ENCODE results near the gene DECR2. TPM values are rescaled to one million over a fixed set of nuclear protein-coding genes. Genes with fewer than 3 reads are reported as not detected.

DECR2 gene
- total and polyA plus RNA-seq, 10 of the 15 experiments (the other 5 are each of a cell fraction or from before 2014, with no cell fraction given), result 0.53 to 20.3 (median 6.0) TPM

DNA sequence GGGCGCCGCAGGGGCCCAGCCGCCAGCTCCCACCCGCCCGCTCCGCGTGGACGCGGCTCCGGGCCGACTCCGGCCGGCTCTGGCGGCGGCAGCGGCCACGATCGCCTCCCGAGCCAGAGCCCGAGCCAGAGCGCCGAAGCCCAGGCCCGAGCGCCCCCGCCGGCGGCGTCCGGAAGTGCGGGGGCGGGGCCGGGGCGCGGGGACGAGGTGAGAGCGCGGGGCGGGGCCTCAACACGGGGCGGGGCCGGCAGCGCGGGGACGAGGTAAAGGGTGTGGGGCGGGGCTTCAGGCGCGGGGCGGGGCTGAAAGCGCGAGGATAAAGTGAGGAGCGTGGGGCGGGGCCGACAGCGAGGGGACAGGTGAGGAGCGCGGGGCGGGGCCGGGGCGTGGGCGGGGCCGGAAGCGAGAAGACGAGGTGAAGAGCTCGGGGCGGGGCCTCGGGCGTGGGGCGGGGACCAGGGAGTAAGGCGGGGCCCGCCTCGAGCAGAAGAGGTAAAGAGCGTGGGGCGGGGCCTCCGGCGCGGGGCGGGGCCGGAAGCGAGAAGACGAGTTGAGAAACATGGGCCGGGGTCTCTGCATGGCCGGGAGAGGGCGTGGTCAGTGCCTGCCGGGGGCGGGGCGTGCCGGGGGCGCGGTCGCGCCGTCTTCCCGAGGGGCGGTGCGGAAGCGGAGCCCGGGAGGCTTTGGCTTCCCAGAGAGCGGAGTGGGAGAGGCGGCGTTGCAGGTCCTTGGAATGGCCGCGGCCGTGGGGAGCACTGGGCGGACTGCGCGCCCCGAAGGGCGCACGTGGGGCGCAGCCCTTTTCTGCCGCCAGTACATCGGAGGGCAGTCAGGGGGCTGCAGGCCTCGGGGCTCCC lies 48.9 kb upstream of the DECR2 start, which contains the start of gene AXIN1 (continued):
- TF ChIP-seq, protein P1, sequence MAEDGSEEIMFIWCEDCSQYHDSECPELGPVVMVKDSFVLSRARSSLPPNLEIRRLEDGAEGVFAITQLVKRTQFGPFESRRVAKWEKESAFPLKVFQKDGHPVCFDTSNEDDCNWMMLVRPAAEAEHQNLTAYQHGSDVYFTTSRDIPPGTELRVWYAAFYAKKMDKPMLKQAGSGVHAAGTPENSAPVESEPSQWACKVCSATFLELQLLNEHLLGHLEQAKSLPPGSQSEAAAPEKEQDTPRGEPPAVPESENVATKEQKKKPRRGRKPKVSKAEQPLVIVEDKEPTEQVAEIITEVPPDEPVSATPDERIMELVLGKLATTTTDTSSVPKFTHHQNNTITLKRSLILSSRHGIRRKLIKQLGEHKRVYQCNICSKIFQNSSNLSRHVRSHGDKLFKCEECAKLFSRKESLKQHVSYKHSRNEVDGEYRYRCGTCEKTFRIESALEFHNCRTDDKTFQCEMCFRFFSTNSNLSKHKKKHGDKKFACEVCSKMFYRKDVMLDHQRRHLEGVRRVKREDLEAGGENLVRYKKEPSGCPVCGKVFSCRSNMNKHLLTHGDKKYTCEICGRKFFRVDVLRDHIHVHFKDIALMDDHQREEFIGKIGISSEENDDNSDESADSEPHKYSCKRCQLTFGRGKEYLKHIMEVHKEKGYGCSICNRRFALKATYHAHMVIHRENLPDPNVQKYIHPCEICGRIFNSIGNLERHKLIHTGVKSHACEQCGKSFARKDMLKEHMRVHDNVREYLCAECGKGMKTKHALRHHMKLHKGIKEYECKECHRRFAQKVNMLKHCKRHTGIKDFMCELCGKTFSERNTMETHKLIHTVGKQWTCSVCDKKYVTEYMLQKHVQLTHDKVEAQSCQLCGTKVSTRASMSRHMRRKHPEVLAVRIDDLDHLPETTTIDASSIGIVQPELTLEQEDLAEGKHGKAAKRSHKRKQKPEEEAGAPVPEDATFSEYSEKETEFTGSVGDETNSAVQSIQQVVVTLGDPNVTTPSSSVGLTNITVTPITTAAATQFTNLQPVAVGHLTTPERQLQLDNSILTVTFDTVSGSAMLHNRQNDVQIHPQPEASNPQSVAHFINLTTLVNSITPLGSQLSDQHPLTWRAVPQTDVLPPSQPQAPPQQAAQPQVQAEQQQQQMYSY (CRISPR knock-in tag; IDR thresholded peaks at IDR 0.05), result no peak
- TF ChIP-seq, protein P2, sequence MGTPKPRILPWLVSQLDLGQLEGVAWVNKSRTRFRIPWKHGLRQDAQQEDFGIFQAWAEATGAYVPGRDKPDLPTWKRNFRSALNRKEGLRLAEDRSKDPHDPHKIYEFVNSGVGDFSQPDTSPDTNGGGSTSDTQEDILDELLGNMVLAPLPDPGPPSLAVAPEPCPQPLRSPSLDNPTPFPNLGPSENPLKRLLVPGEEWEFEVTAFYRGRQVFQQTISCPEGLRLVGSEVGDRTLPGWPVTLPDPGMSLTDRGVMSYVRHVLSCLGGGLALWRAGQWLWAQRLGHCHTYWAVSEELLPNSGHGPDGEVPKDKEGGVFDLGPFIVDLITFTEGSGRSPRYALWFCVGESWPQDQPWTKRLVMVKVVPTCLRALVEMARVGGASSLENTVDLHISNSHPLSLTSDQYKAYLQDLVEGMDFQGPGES (IDR thresholded peaks at IDR 0.05), result no peak
- TF ChIP-seq, protein P3, sequence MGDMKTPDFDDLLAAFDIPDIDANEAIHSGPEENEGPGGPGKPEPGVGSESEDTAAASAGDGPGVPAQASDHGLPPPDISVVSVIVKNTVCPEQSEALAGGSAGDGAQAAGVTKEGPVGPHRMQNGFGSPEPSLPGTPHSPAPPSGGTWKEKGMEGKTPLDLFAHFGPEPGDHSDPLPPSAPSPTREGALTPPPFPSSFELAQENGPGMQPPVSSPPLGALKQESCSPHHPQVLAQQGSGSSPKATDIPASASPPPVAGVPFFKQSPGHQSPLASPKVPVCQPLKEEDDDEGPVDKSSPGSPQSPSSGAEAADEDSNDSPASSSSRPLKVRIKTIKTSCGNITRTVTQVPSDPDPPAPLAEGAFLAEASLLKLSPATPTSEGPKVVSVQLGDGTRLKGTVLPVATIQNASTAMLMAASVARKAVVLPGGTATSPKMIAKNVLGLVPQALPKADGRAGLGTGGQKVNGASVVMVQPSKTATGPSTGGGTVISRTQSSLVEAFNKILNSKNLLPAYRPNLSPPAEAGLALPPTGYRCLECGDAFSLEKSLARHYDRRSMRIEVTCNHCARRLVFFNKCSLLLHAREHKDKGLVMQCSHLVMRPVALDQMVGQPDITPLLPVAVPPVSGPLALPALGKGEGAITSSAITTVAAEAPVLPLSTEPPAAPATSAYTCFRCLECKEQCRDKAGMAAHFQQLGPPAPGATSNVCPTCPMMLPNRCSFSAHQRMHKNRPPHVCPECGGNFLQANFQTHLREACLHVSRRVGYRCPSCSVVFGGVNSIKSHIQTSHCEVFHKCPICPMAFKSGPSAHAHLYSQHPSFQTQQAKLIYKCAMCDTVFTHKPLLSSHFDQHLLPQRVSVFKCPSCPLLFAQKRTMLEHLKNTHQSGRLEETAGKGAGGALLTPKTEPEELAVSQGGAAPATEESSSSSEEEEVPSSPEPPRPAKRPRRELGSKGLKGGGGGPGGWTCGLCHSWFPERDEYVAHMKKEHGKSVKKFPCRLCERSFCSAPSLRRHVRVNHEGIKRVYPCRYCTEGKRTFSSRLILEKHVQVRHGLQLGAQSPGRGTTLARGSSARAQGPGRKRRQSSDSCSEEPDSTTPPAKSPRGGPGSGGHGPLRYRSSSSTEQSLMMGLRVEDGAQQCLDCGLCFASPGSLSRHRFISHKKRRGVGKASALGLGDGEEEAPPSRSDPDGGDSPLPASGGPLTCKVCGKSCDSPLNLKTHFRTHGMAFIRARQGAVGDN (IDR thresholded peaks at IDR 0.05), result no peak
- TF ChIP-seq ASH2L (IDR thresholded peaks at IDR 0.05; ENCODE audit: borderline replicate concordance, low read depth) (no peak), RUNX3 (IDR thresholded peaks at IDR 0.05; ENCODE audit: low read length) (no peak), HDAC6 (IDR thresholded peaks at IDR 0.05; ENCODE audit: unreplicated experiment) (no peak), BCL11A (IDR thresholded peaks at IDR 0.05; ENCODE audit: low read depth, low read length) (no peak)

Measured in GM12878 (cell line).